Neural progenitor cell (in vitro differentiated cells): ENCODE data around the gene ACOXL. TPM values are rescaled to one million over a fixed set of nuclear protein-coding genes. Genes with fewer than 3 reads are reported as not detected.
A peak's percentile ranks its signal among the peaks of the same experiment; 100 is the strongest.

Source experiments
- DNase-seq: peaks from one replicate; pipeline ENCODE4 v3.0.0-alpha.2; 2016; ENCODE audit warnings: low spot score
- H2AFZ ChIP-seq: fragments of 200-600 bp; sonication (generic); replicated peaks from 2 replicates; pipeline ENCODE4 v1.6.1; 2016; ENCODE audit warnings: antibody characterized with exemption
- H3F3A ChIP-seq: fragments of 200-600 bp; sonication (generic); 2 replicates; pipeline ENCODE4 v1.6.1; 2016; ENCODE audit warnings: antibody characterized with exemption, low read depth
- H3K27ac ChIP-seq: fragments of 200-600 bp; sonication (generic); 2 replicates; pipeline ENCODE4 v1.5.1; 2016; ENCODE audit warnings: mild to moderate bottlenecking
- H3K27me3 ChIP-seq: fragments of 200-600 bp; sonication (generic); 2 replicates; pipeline ENCODE4 v1.6.1; 2016; ENCODE audit warnings: mild to moderate bottlenecking, moderate library complexity
- H3K36me3 ChIP-seq: fragments of 200-600 bp; sonication (generic); 2 replicates; pipeline ENCODE4 v1.5.1; 2016
- H3K4me1 ChIP-seq: fragments of 200-600 bp; sonication (generic); 2 replicates; pipeline ENCODE4 v1.6.1; 2016; ENCODE audit warnings: mixed run types
- H3K4me2 ChIP-seq: fragments of 200-600 bp; sonication (generic); 2 replicates; pipeline ENCODE4 v1.6.1; 2016
- H3K4me3 ChIP-seq: fragments of 200-600 bp; sonication (generic); 2 replicates; pipeline ENCODE4 v1.5.1; 2016
- H3K79me2 ChIP-seq: fragments of 200-600 bp; sonication (generic); 2 replicates; pipeline ENCODE4 v1.6.1; 2016; ENCODE audit warnings: low read depth
- H3K9ac ChIP-seq: fragments of 200-600 bp; sonication (generic); 2 replicates; pipeline ENCODE4 v1.6.1; 2016
- H3K9me3 ChIP-seq: fragments of 200-600 bp; sonication (generic); 2 replicates; pipeline ENCODE4 v1.5.1; 2016; ENCODE audit warnings: low read depth
- H4K20me1 ChIP-seq: fragments of 200-600 bp; sonication (generic); 2 replicates; pipeline ENCODE4 v1.6.1; 2016; ENCODE audit warnings: low read depth
- H3K27ac Mint-ChIP-seq: 3 replicates; pipeline ENCODE4 v1.8.0; 2021; ENCODE audit warnings: mixed read lengths
- H3K27me3 Mint-ChIP-seq: 2 replicates; pipeline ENCODE4 v1.8.0; 2022; ENCODE audit warnings: low read depth, mild to moderate bottlenecking, inconsistent platforms, moderate library complexity, mixed read lengths; ENCODE audit not compliant: insufficient read depth
- H3K36me3 Mint-ChIP-seq: 3 replicates; pipeline ENCODE4 v1.8.0; 2021; ENCODE audit warnings: mixed read lengths
- H3K4me1 Mint-ChIP-seq: 3 replicates; pipeline ENCODE4 v1.8.0; 2021; ENCODE audit warnings: mixed read lengths
- H3K4me3 Mint-ChIP-seq: 3 replicates; pipeline ENCODE4 v1.8.0; 2021; ENCODE audit warnings: mild to moderate bottlenecking, moderate library complexity, mixed read lengths
- H3K9me3 Mint-ChIP-seq: 3 replicates; pipeline ENCODE4 v1.8.0; 2020; ENCODE audit warnings: mixed read lengths
- EZH2 ChIP-seq: fragments of 200-600 bp; sonication (generic); IDR thresholded peaks from 2 replicates; pipeline ENCODE4 v1.6.1; 2017; ENCODE audit warnings: antibody characterized with exemption, mild to moderate bottlenecking, moderate library complexity
- EZH2phosphoT487 ChIP-seq: fragments of 200-600 bp; sonication (generic); IDR thresholded peaks from 2 replicates; pipeline ENCODE4 v1.6.1; 2017; ENCODE audit warnings: antibody characterized with exemption
- total RNA-seq: library from RNA; depleted of rRNA; stranded (reverse); fragments of >200 nt; gene quantifications from 2 replicates; pipeline ENCODE4 v1.2.3, GENCODE V29; 2015; ENCODE audit warnings: low replicate concordance
- TF ChIP-seq, protein P1 (sequence below): fragments of 200-600 bp; sonication (generic); IDR thresholded peaks from 2 replicates; pipeline ENCODE4 v1.5.1; 2017; ENCODE audit warnings: antibody characterized with exemption, mild to moderate bottlenecking

The ACOXL gene
- total RNA-seq, 1 donor from 2014 or later, result 2.9 TPM

GRCh38 chr2:110834134-110834827, 101.9 kb downstream of the ACOXL start:
- Histone ChIP-seq H3K79me2 (no peaks in the 10 kb centered on the region), H3K4me3 (no peak overlapping the region), H3K9ac (no peak overlapping the region), H3K27me3 (no peaks in the 10 kb centered on the region), H2AFZ (no peak overlapping the region), H3F3A (peaks cover 21% of the 10 kb centered on the region), H3K9me3 (no peaks in the 10 kb centered on the region), H3K4me2 (peak overlapping the region; percentile 13), H3K36me3 (no peaks in the 10 kb centered on the region), H4K20me1 (no peaks in the 10 kb centered on the region), H3K4me1 (peaks cover 51% of the 10 kb centered on the region), H3K27ac (no peak overlapping the region)
- no peak for DNase-seq
- H3K27ac Mint-ChIP-seq, result no peak overlapping the region
- no peaks in the 10 kb centered on the region for H3K36me3 Mint-ChIP-seq
- H3K4me3 Mint-ChIP-seq, result no peak overlapping the region
- H3K27me3 Mint-ChIP-seq, result peaks cover 17% of the 10 kb centered on the region
- peaks cover 55% of the 10 kb centered on the region for H3K4me1 Mint-ChIP-seq
- TF ChIP-seq, protein P1, sequence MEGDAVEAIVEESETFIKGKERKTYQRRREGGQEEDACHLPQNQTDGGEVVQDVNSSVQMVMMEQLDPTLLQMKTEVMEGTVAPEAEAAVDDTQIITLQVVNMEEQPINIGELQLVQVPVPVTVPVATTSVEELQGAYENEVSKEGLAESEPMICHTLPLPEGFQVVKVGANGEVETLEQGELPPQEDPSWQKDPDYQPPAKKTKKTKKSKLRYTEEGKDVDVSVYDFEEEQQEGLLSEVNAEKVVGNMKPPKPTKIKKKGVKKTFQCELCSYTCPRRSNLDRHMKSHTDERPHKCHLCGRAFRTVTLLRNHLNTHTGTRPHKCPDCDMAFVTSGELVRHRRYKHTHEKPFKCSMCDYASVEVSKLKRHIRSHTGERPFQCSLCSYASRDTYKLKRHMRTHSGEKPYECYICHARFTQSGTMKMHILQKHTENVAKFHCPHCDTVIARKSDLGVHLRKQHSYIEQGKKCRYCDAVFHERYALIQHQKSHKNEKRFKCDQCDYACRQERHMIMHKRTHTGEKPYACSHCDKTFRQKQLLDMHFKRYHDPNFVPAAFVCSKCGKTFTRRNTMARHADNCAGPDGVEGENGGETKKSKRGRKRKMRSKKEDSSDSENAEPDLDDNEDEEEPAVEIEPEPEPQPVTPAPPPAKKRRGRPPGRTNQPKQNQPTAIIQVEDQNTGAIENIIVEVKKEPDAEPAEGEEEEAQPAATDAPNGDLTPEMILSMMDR, result no peak
- no peaks in the 10 kb centered on the region for H3K9me3 Mint-ChIP-seq

DNA sequence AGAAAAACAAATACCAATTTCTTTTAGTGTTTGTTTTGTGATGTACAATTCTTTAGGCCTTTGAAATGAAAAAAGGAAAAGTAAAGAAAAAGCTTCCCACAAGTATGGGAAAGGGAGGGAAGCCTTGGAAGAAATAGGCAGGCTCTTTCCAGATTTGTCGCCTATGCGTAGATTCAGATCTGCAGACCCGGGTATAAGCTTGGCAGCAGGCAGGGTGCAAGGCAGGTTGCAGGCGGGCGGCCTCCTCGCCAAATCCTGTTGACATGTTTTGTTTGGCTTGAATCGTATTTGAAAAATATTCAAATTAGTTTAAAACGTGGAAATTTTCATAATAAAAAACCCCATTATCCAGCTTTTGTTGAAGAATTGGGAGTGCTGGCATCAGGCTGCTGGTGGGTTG, 104.3 kb downstream of the ACOXL start:
- Histone ChIP-seq H3K79me2 (no peaks in the 10 kb centered on the region), H4K20me1 (no peaks in the 10 kb centered on the region), H2AFZ (no peak overlapping the region), H3K4me3 (no peak overlapping the region), H3K4me1 (peaks cover 53% of the 10 kb centered on the region), H3F3A (peaks cover 23% of the 10 kb centered on the region), H3K27me3 (no peaks in the 10 kb centered on the region), H3K9me3 (no peaks in the 10 kb centered on the region), H3K9ac (no peak overlapping the region), H3K27ac (no peak overlapping the region), H3K36me3 (no peaks in the 10 kb centered on the region), H3K4me2 (peak overlapping the region; percentile 55)
- peaks cover 21% of the 10 kb centered on the region for H3K27me3 Mint-ChIP-seq
- peaks cover 62% of the 10 kb centered on the region for H3K4me1 Mint-ChIP-seq
- no peaks in the 10 kb centered on the region for H3K36me3 Mint-ChIP-seq
- TF ChIP-seq, protein P1, result no peak
- no peak for TF ChIP-seq EZH2
- no peak for TF ChIP-seq EZH2phosphoT487
- DNase-seq, result no peak
- peak overlapping the region; percentile 10 for H3K27ac Mint-ChIP-seq
- H3K9me3 Mint-ChIP-seq, result no peaks in the 10 kb centered on the region
- no peak overlapping the region for H3K4me3 Mint-ChIP-seq

GRCh38 chr2:110837446-110838409, 105.4 kb downstream of the ACOXL start:
- H3K4me1 Mint-ChIP-seq, result peaks cover 62% of the 10 kb centered on the region
- H2AFZ ChIP-seq, result no peak overlapping the region

More at GRCh38 chr2:110837446-110838409, 105.4 kb downstream of the ACOXL start:
- peak overlapping the region; percentile 6 for H3K4me3 ChIP-seq
- Mint-ChIP-seq H3K9me3 (no peaks in the 10 kb centered on the region), H3K27me3 (peaks cover 23% of the 10 kb centered on the region), H3K27ac (peak overlapping the region; percentile 97), H3K4me3 (peak overlapping the region; percentile 54), H3K36me3 (no peaks in the 10 kb centered on the region)
- H3K9me3 ChIP-seq, result no peaks in the 10 kb centered on the region
- H3K36me3 ChIP-seq, result no peaks in the 10 kb centered on the region
- peaks cover 53% of the 10 kb centered on the region for H3K4me1 ChIP-seq
- peak overlapping the region; percentile 55 for H3K4me2 ChIP-seq
- H4K20me1 ChIP-seq, result no peaks in the 10 kb centered on the region
- no peaks in the 10 kb centered on the region for H3K27me3 ChIP-seq
- H3K9ac ChIP-seq, result no peak overlapping the region
- peaks cover 23% of the 10 kb centered on the region for H3F3A ChIP-seq
- H3K79me2 ChIP-seq, result no peaks in the 10 kb centered on the region
- TF ChIP-seq EZH2phosphoT487 (no peak), EZH2 (no peak)
- TF ChIP-seq, protein P1, result peak; percentile 10
- no peak overlapping the region for H3K27ac ChIP-seq
- DNase-seq, result peak; percentile 91
